HG03558 (cell line): ENCODE results near the gene ZBED4.
A peak's percentile ranks its signal among the peaks of the same experiment; 100 is the strongest.

Experiments
- ATAC-seq: cut with Tn5 transposase; IDR thresholded peaks from one replicate; pipeline ENCODE4 v1.9.1; 2021; ENCODE audit warnings: moderate number of reproducible peaks; ENCODE audit not compliant: unreplicated experiment; ENCODE audit errors: extremely low read depth

The ZBED4 gene

DNA sequence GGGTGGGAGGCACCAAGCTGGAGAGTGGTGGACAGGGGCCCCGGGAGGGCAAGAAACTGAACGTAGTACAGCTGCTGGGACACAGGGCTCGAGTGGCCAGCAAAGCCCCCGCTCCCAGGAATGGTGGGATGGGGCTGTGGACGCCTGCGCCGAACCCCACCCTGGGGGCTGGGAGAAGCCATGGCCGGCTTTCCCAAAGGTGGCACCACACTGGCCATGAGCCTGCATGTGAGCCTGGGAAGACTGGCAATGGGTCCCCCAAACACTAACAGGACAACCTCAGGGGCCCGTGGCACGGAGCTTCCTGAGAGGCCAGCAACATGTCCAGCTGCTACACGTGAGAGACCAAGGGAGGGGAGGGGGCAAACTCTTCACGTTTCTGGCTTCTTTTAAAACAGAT lies 60.6 kb downstream of the ZBED4 start:
- no peak for ATAC-seq

DNA sequence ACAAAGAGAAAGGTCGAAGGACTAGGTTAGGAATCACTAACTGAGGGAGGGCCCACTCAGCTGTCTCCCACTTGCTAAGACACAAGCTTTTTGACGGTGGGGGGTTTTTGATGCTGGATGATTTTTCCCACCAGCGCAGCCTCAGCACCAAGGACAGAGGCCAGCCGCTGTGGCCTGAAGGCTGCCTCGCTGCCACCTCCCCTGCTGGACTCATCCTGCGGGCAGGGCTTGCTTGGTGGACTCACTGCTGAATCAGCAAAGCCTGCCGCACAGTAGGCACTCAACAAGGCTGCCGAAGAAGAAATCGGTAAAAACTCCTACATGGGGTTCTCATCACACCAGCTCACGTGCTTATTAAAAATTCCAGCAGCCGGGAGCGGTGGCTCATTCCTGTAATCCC lies 62.0 kb downstream of the ZBED4 start:
- no peak for ATAC-seq

DNA sequence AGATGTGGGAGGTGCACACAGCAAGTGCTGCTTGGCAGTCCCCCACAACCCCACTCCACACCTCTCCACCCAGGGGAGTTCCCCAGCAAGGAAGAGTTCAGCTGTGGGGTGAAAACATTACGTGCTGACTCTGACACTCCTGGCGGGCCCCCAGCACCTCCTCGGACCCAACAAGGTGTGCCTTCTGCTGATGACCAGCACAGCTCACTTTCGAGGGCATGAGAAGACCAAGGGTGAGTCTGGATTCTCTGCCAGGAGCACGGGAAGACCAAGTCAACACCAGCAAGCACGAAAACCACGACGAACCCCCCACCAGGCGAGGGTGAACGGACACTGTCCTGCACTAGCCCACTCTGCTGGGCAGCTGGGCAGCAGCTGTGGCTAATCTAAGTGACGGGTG lies 63.2 kb downstream of the ZBED4 start:
- ATAC-seq, result no peak

DNA sequence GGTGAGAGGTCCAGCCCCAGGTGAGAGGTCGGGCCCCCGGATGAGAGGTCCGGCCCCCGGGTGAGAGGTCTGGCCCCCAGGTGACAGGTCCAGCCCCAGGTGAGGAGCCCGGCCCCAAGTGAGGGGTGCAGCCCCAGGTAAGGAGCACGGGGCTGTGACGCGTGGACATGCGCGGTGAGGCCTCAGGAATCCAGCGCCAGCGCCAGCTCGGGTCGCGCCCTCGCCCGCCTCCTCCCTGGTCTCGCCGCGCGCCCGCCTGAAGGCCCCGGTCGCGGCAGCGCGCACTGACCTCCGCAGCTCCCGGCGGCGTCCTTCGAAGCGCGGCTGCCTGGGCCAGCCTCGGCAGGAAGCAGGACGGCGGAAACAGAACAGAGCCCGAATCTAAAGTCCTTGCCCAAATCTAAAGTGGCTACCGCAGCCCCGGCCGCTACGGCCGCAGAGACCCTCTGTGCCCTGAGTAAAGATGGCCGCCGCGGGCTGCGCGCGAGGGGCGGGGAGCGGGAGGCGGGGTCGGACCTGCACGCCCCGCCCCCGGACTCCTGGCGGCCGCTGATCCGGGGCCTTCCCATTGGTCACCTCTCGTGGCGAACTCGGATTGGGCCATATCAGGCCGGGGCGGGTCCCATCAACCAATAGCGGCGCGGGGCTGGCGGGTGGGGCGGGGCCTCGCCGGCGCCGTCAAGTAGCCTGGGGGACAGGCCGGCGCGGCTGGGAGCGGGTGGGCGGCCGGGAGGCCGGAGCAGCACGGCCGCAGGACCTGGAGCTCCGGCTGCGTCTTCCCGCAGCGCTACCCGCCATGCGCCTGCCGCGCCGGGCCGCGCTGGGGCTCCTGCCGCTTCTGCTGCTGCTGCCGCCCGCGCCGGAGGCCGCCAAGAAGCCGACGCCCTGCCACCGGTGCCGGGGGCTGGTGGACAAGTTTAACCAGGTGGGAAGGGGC lies 64.6 kb downstream of the ZBED4 start, which contains the start of the genes ALG12 and CRELD2:
Gene ALG12, minus strand, starts transcription at position 465 of the 937 bp plus-strand sequence. CDS start 4,673 bp downstream, outside the sequence.
Gene CRELD2, plus strand, starts transcription at position 661 of the 937 bp plus-strand sequence. Its CDS starts 136 bp downstream, at position 797.
- peak; percentile 63 for ATAC-seq

DNA sequence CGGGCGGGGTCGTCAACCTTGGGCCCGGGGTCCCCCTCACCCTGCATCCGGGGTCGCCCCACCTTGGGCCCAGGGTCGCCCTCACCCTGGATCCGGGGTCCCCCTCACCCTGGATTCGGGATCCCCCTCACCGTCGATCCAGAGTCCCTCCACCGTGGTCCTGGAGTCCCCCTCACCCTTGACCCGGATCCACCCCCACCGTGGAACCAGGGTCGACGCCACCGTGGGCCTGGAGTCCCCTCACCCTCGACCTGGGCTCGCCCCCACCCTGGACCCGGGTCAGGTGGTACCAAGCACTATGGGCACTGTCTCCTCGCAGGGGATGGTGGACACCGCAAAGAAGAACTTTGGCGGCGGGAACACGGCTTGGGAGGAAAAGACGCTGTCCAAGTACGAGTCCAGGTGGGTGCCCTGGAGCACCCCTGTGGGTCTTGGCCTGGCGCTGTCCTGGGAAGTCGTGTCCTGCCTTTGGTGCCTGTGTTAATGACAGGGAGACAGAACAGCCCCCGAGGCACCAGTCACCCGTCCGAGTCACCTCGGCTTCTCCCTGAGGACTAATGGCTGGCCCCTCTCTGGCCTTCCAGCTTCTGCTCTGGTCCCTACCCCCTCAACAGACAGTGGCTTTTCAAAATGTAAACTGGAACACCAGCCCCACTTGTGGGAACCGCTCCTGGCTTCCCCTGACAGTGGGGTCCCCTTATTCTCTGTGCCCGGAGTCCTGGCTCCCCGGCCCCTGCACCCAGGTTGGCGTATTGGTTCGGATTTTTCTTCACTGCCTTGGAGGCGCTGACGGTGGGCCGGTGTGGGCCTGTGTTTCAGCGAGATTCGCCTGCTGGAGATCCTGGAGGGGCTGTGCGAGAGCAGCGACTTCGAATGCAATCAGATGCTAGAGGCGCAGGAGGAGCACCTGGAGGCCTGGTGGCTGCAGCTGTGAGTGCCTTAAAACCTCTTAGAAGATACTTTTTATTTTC lies 65.6 kb downstream of the ZBED4 start:
- ATAC-seq, result no peak

DNA sequence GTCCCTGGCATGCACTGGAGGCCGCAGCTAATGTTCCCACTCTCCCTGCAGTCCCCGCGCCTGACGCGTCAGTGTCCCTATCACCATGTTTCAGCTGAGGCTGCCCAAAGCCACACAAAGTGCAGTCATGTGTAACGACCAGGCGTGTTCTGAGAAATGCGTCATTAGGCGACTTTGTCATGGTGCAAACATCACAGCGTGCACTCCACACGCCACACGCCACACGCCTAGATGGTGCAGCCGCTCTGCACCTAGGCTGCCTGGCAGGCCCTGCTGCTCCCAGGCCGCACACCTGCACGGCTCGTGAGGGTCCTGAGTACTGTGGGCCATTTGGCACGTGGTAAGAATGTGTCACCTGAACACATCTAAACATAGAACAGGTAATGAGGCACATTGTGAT lies 67.2 kb downstream of the ZBED4 start:
- no peak for ATAC-seq

DNA sequence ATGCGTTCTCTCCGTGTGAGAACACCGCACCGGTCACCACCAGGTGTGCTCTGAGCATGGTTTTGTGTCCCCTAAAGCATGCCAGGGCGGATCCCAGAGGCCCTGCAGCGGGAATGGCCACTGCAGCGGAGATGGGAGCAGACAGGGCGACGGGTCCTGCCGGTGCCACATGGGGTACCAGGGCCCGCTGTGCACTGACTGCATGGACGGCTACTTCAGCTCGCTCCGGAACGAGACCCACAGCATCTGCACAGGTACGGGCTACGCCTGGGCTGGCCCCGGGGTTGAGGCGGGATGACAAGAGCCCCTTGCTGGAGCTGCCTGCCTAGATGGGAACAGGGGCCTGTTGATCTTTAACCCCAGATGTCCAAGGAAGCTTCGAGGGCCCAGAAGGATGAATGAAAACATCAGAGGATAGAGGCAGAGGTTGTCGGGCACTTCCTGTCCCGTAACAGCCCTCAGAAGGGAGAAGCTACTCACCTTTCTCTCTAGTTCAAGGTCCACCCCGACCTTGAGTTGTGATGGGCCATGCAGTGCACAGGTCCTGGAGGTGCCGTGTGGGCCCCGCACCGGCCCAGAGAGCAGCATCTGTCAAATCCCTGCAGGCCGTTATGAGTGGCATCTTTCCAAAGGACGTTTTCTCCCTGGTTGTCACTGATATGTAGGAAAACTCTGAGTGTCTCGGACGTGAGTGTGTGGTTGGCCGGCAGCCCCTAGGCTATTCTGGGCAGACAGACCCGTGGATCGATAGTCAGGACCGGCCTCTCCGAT lies 68.0 kb downstream of the ZBED4 start:
- no peak for ATAC-seq

DNA sequence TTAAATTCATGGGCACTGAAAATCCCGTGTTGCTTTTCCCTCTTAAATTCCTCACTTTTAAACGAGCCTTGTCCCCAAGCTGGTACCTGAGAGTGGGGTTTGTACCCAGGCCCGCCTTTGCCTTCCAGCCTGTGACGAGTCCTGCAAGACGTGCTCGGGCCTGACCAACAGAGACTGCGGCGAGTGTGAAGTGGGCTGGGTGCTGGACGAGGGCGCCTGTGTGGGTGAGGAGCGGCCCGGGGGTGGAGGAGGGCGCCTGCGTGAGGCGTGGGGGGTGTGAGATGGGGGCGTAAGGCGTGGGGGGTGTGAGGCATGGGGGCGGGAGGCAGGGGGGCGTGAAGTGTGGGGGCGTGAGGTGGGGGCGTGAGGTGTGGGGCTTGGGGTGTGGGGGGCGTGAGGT lies 68.8 kb downstream of the ZBED4 start:
- ATAC-seq, result no peak

DNA sequence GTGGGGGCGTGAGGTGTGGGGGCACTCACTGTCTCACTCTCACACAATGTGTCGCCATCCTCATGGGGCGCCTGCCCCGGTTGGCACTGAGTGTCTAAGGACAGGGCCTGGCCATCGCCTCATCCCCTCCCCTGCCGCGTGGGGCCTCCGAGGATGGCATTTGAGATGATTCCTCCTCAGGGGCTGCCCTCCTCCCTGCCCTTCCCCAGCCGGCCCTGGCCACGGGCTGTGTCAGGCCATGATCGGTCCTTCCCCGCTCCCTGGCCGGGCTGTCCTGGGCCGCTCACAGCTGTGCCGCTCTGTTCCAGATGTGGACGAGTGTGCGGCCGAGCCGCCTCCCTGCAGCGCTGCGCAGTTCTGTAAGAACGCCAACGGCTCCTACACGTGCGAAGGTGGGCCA lies 69.3 kb downstream of the ZBED4 start:
- no peak for ATAC-seq

DNA sequence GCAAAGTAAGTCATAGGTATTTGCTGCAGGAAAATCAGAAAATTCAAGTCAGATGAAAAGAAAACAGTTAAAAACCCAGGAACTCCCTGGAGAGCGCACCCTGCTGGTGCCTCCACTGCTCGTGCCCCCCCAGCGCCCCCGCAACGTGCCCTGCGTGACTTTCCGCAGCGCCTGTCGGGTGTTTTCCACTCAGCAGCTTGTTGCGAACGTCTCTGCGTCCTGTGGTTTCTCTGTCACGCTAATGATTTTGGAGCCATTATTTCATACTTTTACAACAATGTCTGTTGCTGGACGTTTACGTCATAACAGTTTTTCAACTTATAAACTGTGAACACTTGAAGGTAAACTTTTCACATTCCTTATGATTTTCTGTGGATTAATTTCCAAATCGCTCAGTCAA lies 69.8 kb downstream of the ZBED4 start:
- ATAC-seq, result no peak

DNA sequence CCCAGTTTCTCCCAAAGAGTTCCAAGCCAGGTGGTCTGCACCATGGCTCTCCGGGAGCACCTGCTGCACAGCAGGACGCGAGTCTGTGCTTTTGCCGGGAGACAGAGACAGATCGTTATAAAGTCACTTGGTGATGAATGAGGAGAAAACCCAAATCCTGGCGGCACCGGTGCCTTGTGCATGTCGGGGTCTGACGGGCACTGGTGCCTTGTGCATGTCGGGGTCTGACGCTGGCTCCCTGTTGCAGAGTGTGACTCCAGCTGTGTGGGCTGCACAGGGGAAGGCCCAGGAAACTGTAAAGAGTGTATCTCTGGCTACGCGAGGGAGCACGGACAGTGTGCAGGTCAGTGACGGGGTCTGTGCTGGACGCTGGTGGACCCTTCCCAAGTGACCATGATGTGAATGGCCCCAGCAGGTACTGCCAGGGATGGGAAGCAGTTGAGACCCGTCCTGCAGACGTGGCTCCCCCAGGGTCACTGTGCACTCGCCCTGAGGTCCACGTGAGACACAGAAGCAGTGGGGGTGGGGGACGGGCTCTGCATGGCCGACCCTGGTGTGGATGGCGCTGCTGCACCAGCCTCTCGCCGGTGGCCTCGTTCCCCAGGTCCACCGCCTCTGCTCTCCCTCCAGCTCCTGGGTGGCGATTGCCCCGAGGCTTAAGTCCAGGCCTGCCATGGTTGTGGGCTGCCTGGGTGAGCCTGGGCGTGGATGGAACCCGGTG lies 70.6 kb downstream of the ZBED4 start:
- no peak for ATAC-seq

DNA sequence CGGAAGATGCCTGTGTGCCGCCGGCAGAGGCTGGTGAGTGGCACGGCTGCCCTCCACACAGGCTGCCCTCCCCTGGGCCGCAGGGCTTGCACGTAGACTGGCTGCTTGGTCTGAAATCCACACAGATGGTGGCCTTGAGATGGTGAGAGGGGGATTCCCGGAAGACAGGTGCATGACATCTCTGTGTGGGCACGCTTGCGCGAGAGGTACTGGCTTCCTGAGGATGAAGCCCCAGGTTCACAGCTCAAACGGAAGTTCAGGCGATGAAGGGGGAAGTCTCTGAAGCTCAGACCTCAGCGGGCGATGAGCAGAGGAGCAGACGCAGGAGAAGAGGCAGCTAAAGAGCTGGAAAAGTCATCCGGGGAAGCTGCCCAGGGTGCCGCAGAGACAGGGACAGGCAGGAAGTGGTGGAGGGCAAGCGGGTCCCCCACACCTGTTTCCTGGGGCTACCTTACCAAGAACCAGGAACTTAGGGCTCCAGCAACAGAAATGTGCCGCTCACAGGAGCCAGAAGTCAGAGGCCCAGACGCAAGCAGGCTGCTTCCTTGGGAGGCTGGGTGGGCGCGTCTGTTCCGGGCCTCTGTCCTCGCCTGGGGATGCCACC lies 72.0 kb downstream of the ZBED4 start:
- no peak for ATAC-seq

DNA sequence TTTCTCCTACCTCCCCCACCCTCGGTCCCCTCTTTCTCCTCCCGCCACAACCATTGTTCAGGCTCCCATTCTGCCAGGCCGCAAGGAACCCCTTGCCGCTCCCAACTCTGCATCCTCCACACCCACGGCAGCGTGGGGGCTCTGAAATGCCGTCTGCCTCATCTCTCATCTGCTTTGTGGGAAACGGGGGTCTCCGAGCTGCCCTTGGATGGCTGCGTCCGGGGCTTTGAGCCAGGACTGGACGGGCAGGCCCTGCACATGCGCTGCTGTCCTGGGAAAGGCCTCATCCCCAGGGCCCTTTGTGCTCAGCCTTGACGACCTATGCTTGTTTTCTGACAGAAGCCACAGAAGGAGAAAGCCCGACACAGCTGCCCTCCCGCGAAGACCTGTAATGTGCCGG lies 73.3 kb downstream of the ZBED4 start:
- no peak for ATAC-seq

DNA sequence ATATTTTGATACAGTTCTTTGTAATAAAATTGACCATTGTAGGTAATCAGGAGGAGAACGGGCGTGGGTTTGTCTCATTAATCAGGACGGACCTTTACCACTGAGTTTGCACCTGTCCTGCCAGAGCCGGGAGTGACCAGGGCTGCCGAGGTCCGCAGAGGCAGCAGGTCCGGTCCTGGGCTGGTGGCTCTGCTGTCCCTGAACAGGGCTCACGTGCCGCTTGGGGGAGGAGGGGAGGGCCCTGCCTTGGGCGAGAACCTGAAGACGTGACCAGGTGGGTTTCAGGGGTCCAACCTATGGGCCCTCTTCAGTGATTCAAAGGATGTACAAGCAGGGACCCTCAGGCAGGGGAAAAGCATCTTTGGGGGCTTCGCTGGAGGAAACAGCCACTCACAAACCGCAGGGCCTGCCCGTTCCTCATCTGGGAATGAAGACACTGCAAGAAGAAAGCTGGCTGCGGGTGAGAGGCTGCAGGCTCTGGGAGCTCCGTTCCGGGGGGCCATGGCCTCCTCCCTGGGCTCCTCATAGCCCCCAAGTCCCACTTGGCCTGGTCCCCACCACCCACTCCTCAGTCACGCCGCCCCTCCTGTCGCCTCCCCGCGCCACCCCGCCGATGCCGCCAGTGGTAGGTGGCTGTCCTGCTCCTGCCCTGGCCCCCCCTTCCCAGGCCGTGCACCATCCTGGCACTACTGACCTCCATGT lies 74.0 kb downstream of the ZBED4 start:
- ATAC-seq, result no peak

DNA sequence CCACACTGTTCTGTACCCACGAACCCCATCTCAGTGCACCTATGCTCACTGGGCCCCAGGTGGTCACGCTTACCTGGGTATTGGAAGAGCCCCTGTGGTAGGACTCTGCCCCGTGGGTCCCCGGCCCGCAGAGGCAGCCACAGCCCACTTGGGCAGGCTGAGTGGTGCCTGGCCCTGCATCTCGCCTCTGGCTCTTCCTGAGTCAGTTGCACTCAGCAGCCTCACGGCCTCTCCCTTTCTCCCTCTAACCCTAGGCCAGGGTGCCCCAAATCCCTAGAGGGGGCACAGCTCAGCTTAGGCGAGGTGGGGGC lies 74.5 kb downstream of the ZBED4 start:
- no peak for ATAC-seq

DNA sequence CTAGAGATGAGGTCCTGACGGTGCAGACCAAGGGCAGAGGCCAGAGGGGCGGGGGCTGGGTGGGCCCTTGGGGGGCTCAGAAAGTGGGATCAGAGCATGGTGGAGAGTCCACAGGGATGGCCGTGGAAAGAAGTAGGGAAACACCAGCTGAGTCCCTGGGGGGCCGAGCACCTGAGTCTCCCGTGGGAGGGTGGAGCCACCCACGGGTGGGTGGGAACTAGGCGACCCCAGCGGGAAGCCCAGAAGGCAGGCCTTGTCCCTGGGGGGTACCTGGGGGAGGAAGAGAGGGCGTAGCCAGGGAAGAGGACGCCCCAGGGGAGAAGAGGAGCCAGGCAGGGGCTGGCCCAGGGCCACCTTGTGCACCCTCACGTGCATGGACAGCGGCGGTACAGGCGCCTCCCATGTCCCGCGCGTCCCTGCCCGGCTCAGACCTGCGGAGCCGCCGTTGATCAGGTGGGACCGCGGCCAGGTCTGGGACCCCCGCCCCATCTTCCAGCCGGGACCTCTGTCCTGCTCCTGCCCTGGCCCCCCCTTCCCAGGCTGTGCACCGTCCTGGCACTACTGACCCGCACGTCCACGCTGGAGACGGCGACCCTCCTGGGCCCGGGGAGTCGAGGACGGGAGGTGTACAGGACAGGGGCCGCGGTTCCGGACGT lies 75.0 kb downstream of the ZBED4 start:
- no peak for ATAC-seq

DNA sequence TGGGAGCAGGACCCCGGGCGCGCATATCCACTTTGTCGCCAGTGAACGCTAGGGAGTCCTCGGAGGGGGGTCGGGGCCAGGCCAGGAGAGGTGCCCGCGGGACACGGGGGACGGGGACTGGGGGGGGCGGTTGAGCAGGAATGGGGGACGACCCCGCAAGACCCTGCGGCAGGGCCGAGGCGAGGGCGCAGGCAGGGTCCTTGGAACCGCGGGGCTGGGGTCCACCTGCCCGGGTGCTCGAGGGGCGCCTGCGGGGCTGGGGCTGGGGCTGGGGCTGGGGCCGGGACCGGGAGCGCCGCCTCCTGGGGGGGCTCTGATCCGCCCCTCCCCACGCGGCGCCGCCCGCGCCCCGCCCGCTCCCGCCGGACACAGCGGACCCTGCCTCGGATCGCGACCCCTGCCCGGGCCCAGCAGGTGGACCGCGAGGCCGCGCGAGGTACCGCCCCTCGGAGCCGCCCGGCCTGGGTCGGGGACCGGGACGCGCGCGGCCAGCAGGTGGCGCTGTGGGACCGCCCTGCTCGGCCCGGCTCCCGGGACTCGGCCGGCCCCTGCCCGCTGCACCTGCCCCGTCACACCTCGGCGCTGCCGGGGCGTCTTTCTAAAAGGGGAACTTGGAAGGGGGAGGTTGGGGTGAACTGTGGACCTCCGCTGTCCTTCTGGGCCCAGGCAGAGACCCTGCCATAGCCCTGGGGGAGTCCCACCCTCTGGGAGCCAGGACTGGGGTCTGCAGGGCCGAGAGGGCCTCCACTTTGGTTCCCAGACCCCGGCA lies 75.8 kb downstream of the ZBED4 start:
- no peak for ATAC-seq
